NB4 (cell line): ENCODE results near the gene UBA52.

Experiments used
- DNase-seq: peaks from one replicate; pipeline ENCODE4 v3.0.0; 2010; ENCODE audit warnings: low read depth
- H3K4me3 ChIP-seq: one replicate; pipeline ENCODE4 v1.5.1; 2011; ENCODE audit warnings: mild to moderate bottlenecking, low read depth, low read length, moderate library complexity
- CTCF ChIP-seq: IDR thresholded peaks from one replicate; pipeline ENCODE4 v1.5.1; 2012; ENCODE audit warnings: low read depth, low read length
- MAX ChIP-seq: IDR thresholded peaks from 2 replicates; pipeline ENCODE4 v1.6.1; 2011; ENCODE audit warnings: low read depth, low read length
- MYC ChIP-seq: IDR thresholded peaks from 2 replicates; pipeline ENCODE4 v1.6.1; 2011; ENCODE audit warnings: low read depth, low read length
- POLR2A ChIP-seq: IDR thresholded peaks from 2 replicates; pipeline ENCODE4 v1.6.1; 2011; ENCODE audit warnings: mild to moderate bottlenecking; ENCODE audit not compliant: insufficient read length; ENCODE audit errors: extremely low read depth

The UBA52 gene

GRCh38 chr19:18605546-18606280, 34.1 kb downstream of the UBA52 start:
- H3K4me3 ChIP-seq = no peak overlapping the region
- TF ChIP-seq MAX (no peak), POLR2A (no peak), CTCF (no peak), MYC (no peak)

GRCh38 chr19:18606281-18607225, 34.9 kb downstream of the UBA52 start, which contains the start of gene CRLF1:
Gene CRLF1 (minus strand): TSS chr19:18606799. CDS start chr19:18606656, 143 bp downstream.
- TF ChIP-seq MYC = no peak
- TF ChIP-seq POLR2A = no peak
- no peak for TF ChIP-seq MAX
- no peak for TF ChIP-seq CTCF
- DNase-seq = no peak
- H3K4me3 ChIP-seq = no peak within 1 kb of the TSS

More at GRCh38 chr19:18605546-18606280, 34.1 kb downstream of the UBA52 start:
- DNase-seq = no peak

GRCh38 chr19:18607226-18608101, 35.8 kb downstream of the UBA52 start:
- no peak overlapping the region for H3K4me3 ChIP-seq
- no peak for DNase-seq
- no peak for TF ChIP-seq CTCF
- no peak for TF ChIP-seq POLR2A
- TF ChIP-seq MYC = no peak
- no peak for TF ChIP-seq MAX

- no peak for DNase-seq
- no peak for TF ChIP-seq CTCF
- H3K4me3 ChIP-seq = no peak overlapping the region
These were observed 36.6 kb downstream of the UBA52 start for GRCh38 chr19:18608102-18608804.

- H3K4me3 ChIP-seq = no peak overlapping the region
- no peak for TF ChIP-seq CTCF
- TF ChIP-seq MAX = no peak
- no peak for TF ChIP-seq POLR2A
- no peak for TF ChIP-seq MYC
- no peak for DNase-seq
These were observed 37.4 kb downstream of the UBA52 start for GRCh38 chr19:18608805-18609716.
